Gastrocnemius medialis (tissue), 4 donors: ENCODE measurements around the gene RAB23.

ENCODE experiments used
- CTCF ChIP-seq, 5 experiments: fragments of 450-650 bp in 3 of 5; fragments of 200-600 bp in 2 of 5; sonication (generic) in 2 of 5; IDR thresholded peaks in 4 of 5; conservative IDR thresholded peaks in 1 of 5; 1 replicate in 4 of 5; 2 replicates in 1 of 5; pipeline ENCODE4 v1.5.1; 2016 to 2019; ENCODE audit warnings: antibody characterized with exemption in 5 of 5, mild to moderate bottlenecking in 3 of 5, moderate library complexity in 3 of 5
- POLR2A ChIP-seq, 2 donors: fragments of 450-650 bp; IDR thresholded peaks; one replicate each; pipeline ENCODE4 v1.6.1; 2017; ENCODE audit warnings: antibody characterized with exemption in 2 of 2, mild to moderate bottlenecking in 2 of 2, moderate library complexity in 2 of 2

- TF ChIP-seq CTCF (IDR thresholded peaks at IDR 0.05 in 4 of 5, conservative IDR thresholded peaks at IDR 0.05 in 1 of 5) (no peak), POLR2A (IDR thresholded peaks at IDR 0.05) (no peak)
These were observed 28.9 kb downstream of the RAB23 start for GRCh38 chr6:57193177-57193576.
